Lower lobe of right lung (tissue), 2 donors: ENCODE data around the gene FANK1. TPM values are rescaled to one million over a fixed set of nuclear protein-coding genes. Genes with fewer than 3 reads are reported as not detected.

Experiments
- ATAC-seq, 2 donors: fragments of 200-7000 bp; cut with Tn5 transposase; one replicate each; pipeline ENCODE4 v1.9.1; 2020 to 2022; ENCODE audit warnings: mild to moderate bottlenecking in 2 of 2, moderate library complexity in 2 of 2
- DNase-seq: peaks from one replicate; pipeline ENCODE4 v3.0.0-alpha.2; 2020
- H3K27ac ChIP-seq: fragments of 200-600 bp; one replicate; pipeline ENCODE4 v1.8.0; 2022
- H3K27me3 ChIP-seq: fragments of 200-600 bp; one replicate; pipeline ENCODE4 v1.8.0; 2022; ENCODE audit warnings: low read depth
- H3K36me3 ChIP-seq: fragments of 200-600 bp; one replicate; pipeline ENCODE4 v1.8.0; 2022; ENCODE audit warnings: mild to moderate bottlenecking
- H3K4me1 ChIP-seq: fragments of 200-600 bp; one replicate; pipeline ENCODE4 v1.8.0; 2022
- H3K4me3 ChIP-seq: fragments of 200-600 bp; one replicate; pipeline ENCODE4 v1.8.0; 2022; ENCODE audit warnings: mild to moderate bottlenecking
- H3K9me3 ChIP-seq: fragments of 200-600 bp; one replicate; pipeline ENCODE4 v1.8.0; 2022
- CTCF ChIP-seq: fragments of 200-600 bp; IDR thresholded peaks from one replicate; pipeline ENCODE4 v1.8.0; 2022; ENCODE audit warnings: antibody characterized with exemption, mild to moderate bottlenecking
- intact Hi-C: fragments of 100-400 bp; cut with DNase I; formaldehyde crosslinking; loops from one replicate; pipeline ENCODE4 v1.11.0; 2022
- total RNA-seq: library from RNA; stranded (reverse); fragmentation: NEBNext Ultra II Directional; extraction: Animal tissue kit (Norgen Biotek cat#: 25700); gene quantifications from one replicate; pipeline ENCODE4 v1.2.1, GENCODE V29; 2021
- donor health status: DM: no; HTN: yes; CAD: no; lungs with severe emphysema.

FANK1 gene
- total RNA-seq, 1 donor from 2014 or later: 11.5 TPM

GRCh38 chr10:126052171-126052570 lies 155.8 kb downstream of the FANK1 start:
- ATAC-seq (no peak), DNase-seq (no peak)
- Histone ChIP-seq H3K9me3 (no peaks in the 10 kb centered on the region), H3K36me3 (no peaks in the 10 kb centered on the region), H3K4me1 (peaks cover 18% of the 10 kb centered on the region), H3K27me3 (no peaks in the 10 kb centered on the region), H3K27ac (no peak overlapping the region), H3K4me3 (no peak overlapping the region)
- no peak for TF ChIP-seq CTCF
- intact Hi-C loops: no loop called here

- DNase-seq (no peak), ATAC-seq (no peak)
- Histone ChIP-seq H3K36me3 (no peaks in the 10 kb centered on the region), H3K9me3 (no peaks in the 10 kb centered on the region), H3K27ac (no peak overlapping the region), H3K4me3 (no peak overlapping the region), H3K4me1 (peaks cover 16% of the 10 kb centered on the region), H3K27me3 (no peaks in the 10 kb centered on the region)
- TF ChIP-seq CTCF: no peak
- intact Hi-C loops: no loop called here
These were observed 157.8 kb downstream of the FANK1 start for GRCh38 chr10:126054191-126054590.

- Histone ChIP-seq H3K27ac (no peak overlapping the region), H3K4me3 (no peak overlapping the region), H3K9me3 (no peaks in the 10 kb centered on the region), H3K27me3 (no peaks in the 10 kb centered on the region), H3K36me3 (no peaks in the 10 kb centered on the region), H3K4me1 (peaks cover 4% of the 10 kb centered on the region)
- ATAC-seq: no peak
- no peak for TF ChIP-seq CTCF
- intact Hi-C loops: no loop called here
- DNase-seq: no peak
These were observed 161.1 kb downstream of the FANK1 start for GRCh38 chr10:126057494-126057893.

- Histone ChIP-seq H3K4me3 (no peak overlapping the region), H3K36me3 (no peaks in the 10 kb centered on the region), H3K27ac (no peak overlapping the region), H3K9me3 (no peaks in the 10 kb centered on the region), H3K4me1 (peaks cover 9% of the 10 kb centered on the region), H3K27me3 (no peaks in the 10 kb centered on the region)
- TF ChIP-seq CTCF: no peak
- intact Hi-C loops: no loop called here
- no peak for DNase-seq
- ATAC-seq: no peak
These were observed 161.7 kb downstream of the FANK1 start for GRCh38 chr10:126058104-126058503.

GRCh38 chr10:126058507-126058906 lies 162.1 kb downstream of the FANK1 start:
- no peak overlapping the region for H3K4me3 ChIP-seq
- H3K27me3 ChIP-seq: no peaks in the 10 kb centered on the region
- DNase-seq (no peak), ATAC-seq (no peak)
- H3K36me3 ChIP-seq: no peaks in the 10 kb centered on the region
- H3K9me3 ChIP-seq: no peaks in the 10 kb centered on the region
- intact Hi-C loops: no loop called here
- no peak for TF ChIP-seq CTCF
- no peak overlapping the region for H3K27ac ChIP-seq
- peaks cover 13% of the 10 kb centered on the region for H3K4me1 ChIP-seq

Other genes with a start within 250 kb of the FANK1 start
- gene TEX36, start 213.4 kb upstream of the FANK1 start, total RNA-seq: not detected
- 18.1 TPM for gene EDRF1, start 176.9 kb upstream of the FANK1 start, total RNA-seq
- gene MMP21, start 120.7 kb upstream of the FANK1 start, total RNA-seq: not detected
- gene UROS, start 73.3 kb upstream of the FANK1 start, total RNA-seq: 27.0 TPM
- gene BCCIP, start 73.0 kb upstream of the FANK1 start, total RNA-seq: 39.8 TPM
- 31.9 TPM for gene DHX32, start 15.3 kb upstream of the FANK1 start, total RNA-seq